Stimulated activated CD4-positive, alpha-beta T cell treated with anti-CD3 and anti-CD28 coated beads, Interleukin-1b, Interleukin-23, amount 100 ng/mL, for 24 hours (primary cell): ENCODE results near the gene SERPINB13.

ENCODE experiments used
- DNase-seq, 4 experiments: peaks; one replicate each; pipeline ENCODE4 v3.0.0-alpha.2; 2020; ENCODE audit warnings: low read depth in 4 of 4, low spot score in 1 of 4

The SERPINB13 gene, protein sequence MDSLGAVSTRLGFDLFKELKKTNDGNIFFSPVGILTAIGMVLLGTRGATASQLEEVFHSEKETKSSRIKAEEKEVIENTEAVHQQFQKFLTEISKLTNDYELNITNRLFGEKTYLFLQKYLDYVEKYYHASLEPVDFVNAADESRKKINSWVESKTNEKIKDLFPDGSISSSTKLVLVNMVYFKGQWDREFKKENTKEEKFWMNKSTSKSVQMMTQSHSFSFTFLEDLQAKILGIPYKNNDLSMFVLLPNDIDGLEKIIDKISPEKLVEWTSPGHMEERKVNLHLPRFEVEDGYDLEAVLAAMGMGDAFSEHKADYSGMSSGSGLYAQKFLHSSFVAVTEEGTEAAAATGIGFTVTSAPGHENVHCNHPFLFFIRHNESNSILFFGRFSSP

DNA sequence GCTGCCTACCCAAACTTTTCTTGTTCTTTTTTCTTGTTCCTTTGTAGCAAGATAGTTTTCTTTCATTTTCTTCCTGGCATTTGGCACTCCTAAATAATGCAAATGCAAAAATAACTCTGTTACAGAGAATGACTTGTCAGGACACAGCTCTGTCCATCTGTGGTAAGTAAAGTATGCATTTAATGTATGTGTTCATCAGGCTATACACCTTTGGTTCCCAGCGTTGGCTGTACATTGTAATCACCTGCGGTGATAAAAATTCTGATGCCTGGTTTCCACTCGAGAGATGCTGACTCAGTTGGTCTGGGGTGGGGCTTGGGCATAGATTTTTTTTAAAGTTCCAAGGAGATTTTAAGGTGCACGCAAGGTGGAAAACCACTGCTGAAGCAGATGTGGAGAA is at the start of gene SERPINB13:
TSS of gene SERPINB13 (plus strand) at position 378 of the 400 bp plus-strand sequence. CDS start 1,325 bp downstream, outside the sequence.
- DNase-seq, result no peak

DNA sequence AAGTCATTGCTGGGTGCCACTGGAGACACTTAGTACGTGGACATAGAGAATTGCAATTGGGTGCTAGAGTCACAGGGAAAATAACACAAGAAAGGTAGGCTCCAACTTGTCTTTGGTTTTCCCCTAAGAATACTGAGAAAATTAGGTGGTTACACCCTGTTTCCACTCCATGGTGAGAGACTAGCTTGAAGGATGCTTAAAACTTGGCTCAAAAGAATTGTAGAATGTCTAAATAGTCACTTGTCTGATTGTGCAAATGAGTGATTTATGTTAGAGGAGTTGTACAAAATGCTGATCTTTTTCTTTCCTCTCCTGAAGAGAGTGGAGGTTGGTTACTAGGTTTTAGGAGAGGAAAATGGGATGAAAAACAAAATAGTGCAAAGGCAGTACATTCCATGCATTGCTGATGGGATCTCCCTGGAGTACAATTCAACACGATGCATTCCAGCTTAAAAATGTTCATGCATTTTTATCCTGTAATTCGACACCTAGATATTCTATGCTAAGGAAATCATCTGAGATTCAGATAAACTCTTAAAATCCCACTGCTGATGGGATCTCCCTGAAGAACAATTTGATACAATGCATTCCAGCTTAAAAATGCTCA is 47.1 kb upstream of the SERPINB13 start:
- DNase-seq, result no peak

DNA sequence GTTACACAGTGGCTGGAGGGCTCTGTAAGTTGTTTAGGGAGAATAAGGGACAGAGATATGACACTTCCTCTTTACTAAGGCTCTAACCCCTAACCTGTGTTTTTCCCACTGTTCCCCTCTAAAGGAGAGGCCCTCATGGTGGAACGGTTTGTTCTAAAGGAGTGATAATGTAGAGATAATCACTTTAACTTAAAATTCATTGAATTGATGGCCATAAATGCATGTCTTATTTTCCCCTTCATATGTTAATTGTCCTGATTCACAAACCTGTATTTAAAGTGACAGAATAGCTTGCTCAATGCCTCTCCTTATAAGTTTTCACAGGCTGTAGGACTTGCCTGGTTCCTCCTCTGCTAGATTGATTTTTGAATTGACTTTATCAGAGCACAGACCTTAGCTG is 45.1 kb upstream of the SERPINB13 start, which contains the start of gene SERPINB12:
TSS of gene SERPINB12 (plus strand) at position 301 of the 400 bp plus-strand sequence. CDS start 13,791 bp downstream, outside the sequence.
- no peak for DNase-seq

DNA sequence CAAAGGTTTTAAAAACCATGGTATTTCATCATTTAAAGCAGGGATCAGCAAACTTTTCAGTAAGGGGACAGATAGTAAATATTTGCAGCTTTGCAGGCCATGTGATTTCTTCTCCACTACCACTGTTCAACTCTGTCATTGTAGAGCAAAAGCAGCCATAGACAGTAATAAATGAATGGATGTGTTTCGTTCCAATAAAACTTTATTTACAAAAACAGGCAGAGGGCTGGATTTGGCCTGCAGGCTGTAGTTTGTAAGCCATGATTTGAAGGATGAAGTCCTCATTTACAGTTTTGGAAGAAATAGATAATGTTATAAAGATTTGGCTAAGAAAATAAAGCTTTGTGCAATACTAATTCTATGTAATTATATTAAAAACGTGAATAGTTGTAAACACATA is 43.1 kb upstream of the SERPINB13 start:
- no peak for DNase-seq

DNA sequence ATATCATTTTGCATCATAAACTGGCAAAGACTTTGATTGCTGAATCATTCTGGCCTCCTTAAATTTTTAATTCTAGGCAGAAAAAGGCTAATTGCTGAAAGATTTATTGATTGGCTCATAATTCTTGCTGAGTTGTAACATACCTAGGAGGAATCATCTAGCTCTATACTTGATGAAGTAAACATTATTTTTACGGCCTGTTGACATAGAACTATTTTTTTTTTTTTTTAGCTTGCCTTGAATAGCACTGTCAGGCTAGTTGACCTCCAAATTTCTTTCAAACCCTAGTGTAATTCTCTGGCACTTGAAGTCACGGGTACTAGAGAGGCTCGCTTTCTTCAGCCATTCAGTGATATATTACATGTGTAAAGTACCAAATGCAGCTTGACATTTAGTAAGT is 42.1 kb upstream of the SERPINB13 start:
- DNase-seq, result no peak

DNA sequence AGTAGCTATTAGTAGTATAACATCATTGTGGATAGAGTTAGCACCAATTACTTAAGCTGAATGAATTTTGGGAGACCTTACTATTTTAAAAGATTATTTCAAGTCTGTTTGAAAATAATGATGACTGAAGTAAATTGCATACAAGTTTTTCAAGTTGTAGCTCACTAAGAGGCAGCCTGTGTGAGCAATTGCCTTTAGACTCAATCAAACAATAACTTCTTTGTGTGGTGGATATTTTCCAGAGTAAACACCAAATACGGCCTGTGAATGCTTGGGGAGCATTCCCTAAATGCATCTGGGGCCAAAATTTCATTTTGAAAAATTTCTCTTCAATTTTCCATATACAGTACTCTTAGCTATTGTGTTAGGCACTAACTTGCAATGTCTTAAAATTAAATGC is 37.1 kb upstream of the SERPINB13 start:
- DNase-seq, result no peak

DNA sequence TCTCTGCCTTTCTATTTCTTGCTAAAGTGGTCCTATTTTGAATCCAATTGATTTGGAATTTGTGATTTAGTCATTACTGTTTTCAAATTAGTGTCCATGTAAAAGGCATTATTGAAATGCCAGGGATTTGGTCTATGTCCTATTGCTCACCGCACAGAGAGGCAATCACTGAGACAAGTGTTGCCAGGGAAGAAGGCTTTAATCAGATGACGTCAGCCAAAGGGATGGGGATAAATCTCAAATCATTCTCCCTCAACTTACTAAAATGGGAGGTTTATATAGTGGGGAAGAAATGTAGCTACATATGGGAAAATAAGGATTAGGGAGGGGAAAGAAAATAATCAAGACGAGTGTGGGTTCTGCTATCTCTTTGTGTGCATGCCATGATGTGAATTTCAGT is 35.4 kb upstream of the SERPINB13 start:
- DNase-seq, result no peak

DNA sequence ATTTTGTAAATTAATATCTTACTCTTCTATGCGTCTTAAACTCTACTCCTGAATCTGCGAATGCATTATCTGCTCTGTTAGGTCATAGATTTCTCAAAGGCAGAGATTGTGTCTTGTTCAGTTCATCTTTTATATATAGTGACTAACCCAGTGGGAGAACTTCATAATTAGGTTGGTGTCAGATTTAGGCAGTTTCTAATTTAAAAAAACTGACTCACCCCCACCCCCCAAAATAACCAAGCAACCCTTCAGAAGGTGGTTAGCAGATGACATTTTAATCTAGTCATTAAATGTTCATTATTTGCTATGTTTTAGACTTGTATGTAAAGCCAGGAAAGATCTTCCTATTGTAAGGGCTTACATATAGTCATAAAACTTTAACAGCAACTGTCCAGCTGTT is 34.6 kb upstream of the SERPINB13 start:
- no peak for DNase-seq

DNA sequence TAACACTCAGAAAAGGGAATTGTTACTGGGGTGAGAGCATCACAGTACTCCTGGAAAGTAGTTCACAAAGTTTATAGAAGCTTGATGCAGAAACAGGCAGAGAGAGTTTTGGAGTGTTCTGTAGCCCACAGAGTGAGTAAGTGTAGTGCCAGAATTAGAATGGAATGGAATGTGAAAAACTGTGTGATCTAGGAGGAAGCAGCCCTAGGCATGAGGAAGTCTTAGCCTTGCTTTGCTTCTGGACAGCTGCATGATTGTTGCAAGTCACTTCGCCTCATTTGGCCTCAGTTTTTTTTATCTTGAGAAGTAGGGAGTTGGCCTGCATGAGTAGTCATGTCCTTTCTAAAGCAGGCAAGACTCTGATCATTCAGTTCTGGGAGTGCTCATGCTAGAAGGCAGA is 34.1 kb upstream of the SERPINB13 start:
- no peak for DNase-seq

DNA sequence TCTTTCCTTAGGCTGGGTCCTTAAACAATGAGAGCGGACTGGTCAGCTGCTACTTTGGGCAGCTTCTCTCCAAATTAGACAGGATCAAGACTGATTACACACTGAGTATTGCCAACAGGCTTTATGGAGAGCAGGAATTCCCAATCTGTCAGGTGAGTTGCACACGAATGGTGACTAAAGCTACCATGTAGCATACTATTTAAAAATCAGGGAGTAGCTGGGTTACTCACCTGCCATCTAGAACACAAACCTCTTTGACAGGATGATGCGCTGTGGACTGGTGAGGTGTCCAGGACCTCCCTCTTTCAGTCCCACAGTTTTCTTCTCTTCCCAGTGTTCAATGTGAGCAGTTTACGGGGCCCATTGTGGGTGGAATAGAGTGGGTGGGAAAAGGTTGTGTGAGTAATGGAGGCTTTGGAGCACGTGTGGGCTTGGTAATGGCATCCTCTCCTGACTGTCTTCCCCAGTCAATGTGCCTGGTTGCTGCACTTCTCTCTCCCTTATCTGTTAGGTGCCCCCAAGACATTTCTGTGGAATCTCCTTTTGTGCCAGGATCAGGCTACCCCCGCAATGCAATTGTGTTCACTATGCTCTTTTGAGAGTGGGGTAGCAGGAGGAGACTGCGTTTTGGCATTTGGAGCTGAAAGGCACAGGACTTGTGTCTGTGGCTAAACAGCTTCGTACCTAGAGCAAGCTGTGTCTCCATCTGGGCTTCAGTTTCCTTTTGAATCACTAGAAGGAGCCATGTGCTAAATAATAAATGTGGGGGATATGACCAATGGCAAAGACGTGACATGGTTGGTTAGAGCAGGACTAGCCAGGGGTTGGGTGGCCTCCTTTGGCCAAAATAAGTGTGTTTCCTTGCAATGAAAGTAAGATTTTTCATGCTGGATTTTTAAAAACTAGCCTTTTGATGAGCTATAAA is 27.3 kb upstream of the SERPINB13 start:
- DNase-seq, result no peak

DNA sequence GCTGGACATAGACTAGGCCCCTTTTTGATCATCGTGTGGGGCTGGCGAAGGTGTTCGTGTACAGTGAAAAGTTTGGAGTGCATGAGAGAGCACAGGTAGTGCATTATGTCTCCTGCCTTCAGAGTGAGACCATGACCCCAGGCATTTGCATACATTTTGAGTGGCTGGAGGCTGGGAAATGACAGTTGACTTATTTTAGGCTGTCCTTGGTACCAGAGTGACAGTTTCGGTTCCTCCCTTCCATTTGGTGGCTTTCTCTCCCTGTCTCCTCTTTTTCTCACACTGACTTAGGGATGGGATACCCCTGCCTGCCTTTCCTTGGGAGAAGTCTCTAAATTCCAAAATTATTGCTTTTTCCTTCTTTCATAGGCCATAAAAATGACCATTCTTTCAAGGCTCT is 24.9 kb upstream of the SERPINB13 start:
- no peak for DNase-seq

DNA sequence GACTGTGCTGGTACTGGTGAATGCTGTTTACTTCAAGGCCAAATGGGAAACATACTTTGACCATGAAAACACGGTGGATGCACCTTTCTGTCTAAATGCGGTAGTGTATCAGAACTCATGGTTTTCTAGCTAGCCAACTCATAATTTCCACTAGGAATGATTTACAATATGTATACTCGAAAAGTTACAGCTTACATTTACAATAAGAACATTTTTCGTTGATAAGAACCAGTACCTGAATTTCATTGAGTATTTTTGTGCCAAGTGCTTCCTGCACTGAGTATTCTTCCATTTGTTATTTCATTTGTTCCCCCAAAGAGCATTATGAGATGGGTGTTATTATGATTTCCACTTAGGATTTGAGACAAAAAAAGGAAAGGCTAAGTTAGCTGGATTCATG is 23.1 kb upstream of the SERPINB13 start:
- no peak for DNase-seq

DNA sequence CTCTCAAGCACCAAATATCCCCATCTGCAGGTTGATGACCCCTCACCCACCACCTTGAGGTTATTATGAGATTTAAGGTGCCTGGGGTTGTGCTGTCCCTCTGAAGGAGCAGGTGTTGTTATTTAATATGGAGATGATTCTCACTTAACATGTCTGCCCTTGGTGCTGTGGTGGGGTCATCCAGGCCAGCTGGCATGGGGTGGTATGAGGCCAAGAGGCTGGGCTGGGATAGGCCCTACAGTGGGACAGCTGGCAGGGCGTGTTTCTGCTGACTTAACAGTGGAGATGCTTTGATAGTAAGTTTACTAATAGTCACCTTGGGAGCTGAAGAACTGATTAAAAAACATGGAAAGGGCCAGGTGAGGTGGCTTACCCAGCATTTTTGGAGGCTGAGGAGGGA is 22.6 kb upstream of the SERPINB13 start:
- DNase-seq, result no peak

DNA sequence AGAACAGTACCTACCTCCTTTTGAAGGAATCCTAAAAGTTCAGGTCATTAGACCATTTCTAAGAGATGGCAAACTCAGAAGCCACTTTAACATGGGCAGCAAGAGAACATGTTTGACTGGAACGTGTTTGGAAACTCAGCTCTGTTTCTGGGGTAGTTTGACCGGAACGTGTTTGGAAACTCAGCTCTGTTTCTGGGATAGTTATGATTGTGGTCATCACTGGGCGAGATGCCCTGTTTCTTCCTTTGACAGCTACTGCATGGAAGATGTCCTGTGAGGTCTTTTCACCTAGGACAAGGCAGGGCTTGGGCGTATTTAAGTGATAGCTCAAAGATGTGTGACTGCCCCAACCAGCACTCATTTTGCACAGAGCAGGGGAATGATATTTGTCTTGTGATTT is 19.9 kb upstream of the SERPINB13 start:
- DNase-seq, result no peak

DNA sequence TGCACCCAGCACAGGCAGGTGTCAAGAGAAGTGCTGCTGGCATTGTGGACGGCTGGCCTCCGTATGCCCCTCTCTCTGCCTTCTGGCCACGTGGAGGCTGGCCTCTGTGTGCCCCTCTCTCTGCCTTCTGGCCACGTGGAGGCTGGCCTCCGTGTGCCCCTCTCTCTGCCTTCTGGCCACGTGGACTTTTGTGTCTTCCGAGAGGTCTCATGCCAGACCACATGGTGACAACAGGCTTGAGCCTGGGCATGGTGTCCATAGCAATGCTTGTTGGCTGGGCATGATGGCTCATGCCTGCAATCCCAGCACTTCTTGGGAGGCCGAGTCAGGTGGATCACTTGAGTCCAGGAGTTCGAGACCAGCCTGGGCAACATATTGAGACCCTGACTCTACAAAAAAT is 19.3 kb upstream of the SERPINB13 start:
- no peak for DNase-seq

DNA sequence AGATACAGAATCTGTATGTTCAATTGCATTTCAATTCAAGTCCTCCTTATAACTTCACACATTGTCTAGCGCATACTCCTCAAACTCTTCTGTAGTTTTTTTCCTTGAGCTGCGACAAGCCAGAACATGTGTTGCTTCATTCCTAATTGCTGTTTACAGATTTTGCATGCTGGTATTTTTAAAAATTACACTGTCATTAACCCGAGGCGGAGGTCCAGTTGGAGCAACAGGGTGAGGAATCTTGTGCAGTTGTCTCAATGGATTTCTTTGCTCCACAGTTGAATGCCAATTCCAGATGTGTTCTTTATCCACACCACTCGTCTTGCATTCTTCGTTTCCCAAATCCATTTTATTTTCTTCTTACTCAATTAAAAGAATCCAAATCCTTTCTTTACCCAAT is 16.4 kb upstream of the SERPINB13 start:
- no peak for DNase-seq

DNA sequence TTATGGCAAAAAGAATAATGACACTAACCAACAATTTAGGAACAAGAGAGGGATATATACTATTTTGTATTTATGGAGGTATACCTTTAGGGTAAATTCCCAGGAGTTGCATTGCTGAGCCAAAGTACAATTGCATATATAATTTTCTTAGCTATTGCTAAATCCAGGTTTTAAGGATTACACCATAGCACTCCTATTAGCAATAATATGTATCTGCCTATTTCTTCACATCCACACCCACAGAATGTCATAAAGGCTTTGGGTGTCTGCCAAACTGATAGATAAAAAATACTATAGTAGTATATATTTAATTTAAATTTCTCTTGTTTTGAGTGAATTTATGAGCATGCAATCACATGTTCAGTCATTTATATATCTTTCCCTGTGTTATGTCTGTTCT is 11.5 kb upstream of the SERPINB13 start:
- DNase-seq, result no peak

DNA sequence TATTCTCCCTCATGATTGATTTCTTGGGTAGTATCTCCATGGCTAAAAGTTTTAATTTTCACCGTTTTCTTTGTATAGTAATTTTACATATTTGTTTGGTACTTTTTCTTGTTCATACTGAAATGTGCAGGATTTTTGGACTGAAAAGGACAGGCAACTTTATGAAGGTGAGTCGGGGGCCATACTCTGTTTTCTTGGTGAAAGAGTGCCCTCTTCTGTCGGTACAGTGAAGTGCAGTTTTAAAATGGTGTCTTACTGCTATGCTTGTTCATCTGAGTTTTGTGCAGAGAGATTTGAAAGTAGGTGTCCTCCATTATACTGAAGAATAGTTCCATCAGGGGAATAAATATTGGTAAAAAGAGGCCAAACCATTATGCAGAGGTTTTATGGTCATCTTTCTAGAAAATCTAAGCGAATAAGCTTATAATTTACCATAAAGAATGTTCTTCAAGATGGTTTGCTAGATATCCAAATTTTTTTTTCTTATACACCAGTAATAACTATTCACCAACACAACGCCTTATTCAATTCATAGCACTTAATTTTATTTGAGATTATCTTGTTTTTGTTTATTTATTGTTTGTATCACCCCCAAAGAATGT is 8.7 kb upstream of the SERPINB13 start:
- DNase-seq, result peak in 1 of 4 experiments; percentile 1

DNA sequence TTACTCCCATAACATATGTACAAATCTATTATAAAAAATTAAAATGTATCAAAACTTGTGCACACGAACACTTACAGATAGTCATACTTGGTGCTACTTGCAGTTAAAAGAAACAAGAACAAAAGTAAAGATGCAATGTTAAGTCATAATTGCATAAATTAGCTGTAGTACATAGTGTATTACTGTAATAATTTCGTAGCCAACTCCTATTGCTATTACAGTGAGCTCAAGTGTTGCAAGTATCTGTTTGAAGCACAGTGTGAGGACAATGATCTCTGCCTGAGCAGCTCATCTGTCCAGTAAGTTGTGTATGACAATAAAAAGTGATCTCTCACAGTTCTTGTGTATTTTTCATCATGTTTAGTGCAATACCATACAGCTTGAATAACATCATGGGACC is 7.5 kb upstream of the SERPINB13 start:
- no peak for DNase-seq

DNA sequence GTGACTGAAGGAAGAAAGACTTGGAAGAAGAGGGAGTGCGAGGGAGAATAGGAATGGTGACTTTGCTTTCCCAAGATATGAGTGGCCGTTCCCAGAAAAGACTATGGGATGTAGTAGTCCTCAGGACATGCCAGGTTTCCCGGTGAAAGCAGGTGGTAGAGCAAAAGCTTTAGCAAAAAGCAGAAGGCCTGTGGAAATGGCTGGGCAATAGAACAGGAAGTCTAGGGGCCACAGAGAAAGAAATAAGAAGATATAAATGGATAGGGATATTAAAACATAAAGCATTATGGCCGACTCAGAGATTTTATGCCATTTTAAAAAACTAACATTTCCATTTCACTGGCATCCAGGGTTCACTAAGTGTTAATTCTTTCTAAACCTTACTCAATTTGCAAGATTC is 1.2 kb upstream of the SERPINB13 start:
- no peak for DNase-seq

DNA sequence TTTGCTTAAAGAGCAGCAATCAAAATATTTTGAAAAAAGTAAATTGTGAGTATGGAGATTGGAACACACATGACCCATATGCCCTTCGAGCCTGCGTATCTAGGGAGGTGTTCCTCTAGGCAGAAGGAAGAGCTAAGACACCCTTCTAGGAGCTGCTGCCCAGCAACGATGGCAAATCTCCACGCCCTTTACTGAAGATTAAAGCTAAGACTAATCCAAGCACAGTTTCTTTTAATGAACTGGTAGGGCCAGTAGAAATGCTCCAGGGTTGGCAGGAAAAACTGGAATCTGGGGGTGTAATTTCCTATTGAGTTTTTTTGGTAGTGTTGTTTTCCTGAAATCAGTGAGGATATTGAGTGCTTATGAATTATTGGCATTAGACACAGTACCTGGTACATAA is 712 bp upstream of the SERPINB13 start:
- DNase-seq, result no peak
